Testis (tissue), 3 donors: ENCODE measurements around the gene PHF3. TPM values are rescaled to one million over a fixed set of nuclear protein-coding genes. Genes with fewer than 3 reads are reported as not detected.
"Not testable (repeated sequence)": the region's sequence is repeated elsewhere in the genome, so short reads cannot be mapped to it uniquely, and the experiment has no call there.

Experiments
- DNase-seq: peaks from one replicate; pipeline ENCODE4 v3.0.0-alpha.2; 2019
- H3K27ac ChIP-seq, 2 donors: fragments of 200-600 bp; sonication (generic); one replicate each; pipeline ENCODE4 v1.5.1; 2019
- H3K27me3 ChIP-seq: fragments of 200-600 bp; sonication (generic); one replicate; pipeline ENCODE4 v1.5.1; 2019
- H3K36me3 ChIP-seq: fragments of 200-600 bp; sonication (generic); one replicate; pipeline ENCODE4 v1.5.1; 2017; ENCODE audit warnings: low read depth; ENCODE audit errors: missing control alignments
- H3K4me1 ChIP-seq: fragments of 200-600 bp; sonication (generic); one replicate; pipeline ENCODE4 v1.5.1; 2019
- H3K4me3 ChIP-seq, 2 donors: fragments of 200-600 bp; sonication (generic); one replicate each; pipeline ENCODE4 v1.5.1; 2017 to 2019
- H3K9me3 ChIP-seq: fragments of 200-600 bp; sonication (generic); one replicate; pipeline ENCODE4 v1.5.1; 2017
- CTCF ChIP-seq, 3 experiments: fragments of 450-650 bp in 2 of 3; fragments of 200-600 bp in 1 of 3; sonication (generic) in 1 of 3; IDR thresholded peaks; one replicate each; pipeline ENCODE4 v1.5.1; 2016 to 2019; ENCODE audit warnings: antibody characterized with exemption in 3 of 3, mild to moderate bottlenecking in 2 of 3, moderate library complexity in 1 of 3
- POLR2A ChIP-seq: fragments of 450-650 bp; IDR thresholded peaks from one replicate; pipeline ENCODE4 v1.6.1; 2017; ENCODE audit warnings: antibody characterized with exemption, mild to moderate bottlenecking, moderate library complexity
- WGBS, 2 donors: methylation state at CpG; one replicate each; pipeline ENCODE4 v1.1.5; 2018; 5-methylcytosine and 5-hydroxymethylcytosine counted together
- intact Hi-C: fragments of 100-400 bp; cut with DNase I; formaldehyde crosslinking; loops from one replicate; pipeline ENCODE4 v1.15.1; 2023; ENCODE audit warnings: low total_unique reads
- polyA plus RNA-seq: library from polyadenylated mRNA; stranded (reverse); fragments of 350-450 nt; fragmentation: Illumina TruSeq; extraction: RNeasy Lipid Tissue Mini Kit (QIAGEN cat#74804); gene quantifications from one replicate; pipeline ENCODE4 v1.2.3, GENCODE V29; 2014; ENCODE audit warnings: low read depth, low replicate concordance; ENCODE audit not compliant: insufficient read depth
- total RNA-seq, 2 donors: library from RNA; depleted of rRNA; stranded (reverse); fragments of >200 nt; gene quantifications; one replicate each; pipeline ENCODE4 v1.2.3, GENCODE V29; 2016

The PHF3 gene
- total and polyA plus RNA-seq, 3 donors from 2014 or later = 18.7 to 82.4 (median 76.1) TPM

GRCh38 chr6:63745784-63746183, 110.2 kb downstream of the PHF3 start:
- Histone ChIP-seq H3K4me1 (no peaks in the 10 kb centered on the region), H3K9me3 (no peaks in the 10 kb centered on the region), H3K36me3 (no peaks in the 10 kb centered on the region), H3K27ac (no peak overlapping the region), H3K4me3 (no peak overlapping the region), H3K27me3 (no peaks in the 10 kb centered on the region)
- intact Hi-C loops = no loop called here
- TF ChIP-seq POLR2A = no peak
- TF ChIP-seq CTCF (IDR thresholded peaks at IDR 0.05) = no peak
- DNase-seq = no peak

GRCh38 chr6:63750400-63750799, 114.8 kb downstream of the PHF3 start:
- DNase-seq = no peak
- Histone ChIP-seq H3K27ac (no peak overlapping the region), H3K36me3 (no peaks in the 10 kb centered on the region), H3K9me3 (no peaks in the 10 kb centered on the region), H3K4me1 (no peaks in the 10 kb centered on the region), H3K27me3 (no peaks in the 10 kb centered on the region), H3K4me3 (no peak overlapping the region)
- no peak for TF ChIP-seq CTCF (IDR thresholded peaks at IDR 0.05)
- no peak for TF ChIP-seq POLR2A
- WGBS, 2 donors = 85 to 97% methylated on average over 2 of the region's 2 CpGs
- intact Hi-C loops = no loop called here

GRCh38 chr6:63757275-63757674, 121.7 kb downstream of the PHF3 start:
- H3K27ac ChIP-seq, intact Hi-C loops, H3K27me3 ChIP-seq, H3K9me3 ChIP-seq, DNase-seq, H3K36me3 ChIP-seq, H3K4me3 ChIP-seq, H3K4me1 ChIP-seq: not testable (repeated sequence)

- H3K36me3 ChIP-seq = no peaks in the 10 kb centered on the region
- WGBS, 2 donors = 71 to 94% methylated on average over 1 of the region's 1 CpG
- no peak for DNase-seq
- H3K27ac ChIP-seq = no peak overlapping the region
- no peaks in the 10 kb centered on the region for H3K4me1 ChIP-seq
- intact Hi-C loops = no loop called here
- no peaks in the 10 kb centered on the region for H3K27me3 ChIP-seq
- no peak overlapping the region for H3K4me3 ChIP-seq
- no peaks in the 10 kb centered on the region for H3K9me3 ChIP-seq
- no peak for TF ChIP-seq CTCF (IDR thresholded peaks at IDR 0.05)
- no peak for TF ChIP-seq POLR2A
Measured at GRCh38 chr6:63757826-63758225, 122.2 kb downstream of the PHF3 start.

- no peaks in the 10 kb centered on the region for H3K27me3 ChIP-seq
- no peak for TF ChIP-seq POLR2A
- no peak for TF ChIP-seq CTCF (IDR thresholded peaks at IDR 0.05)
- H3K4me3 ChIP-seq = no peak overlapping the region
- no peak overlapping the region for H3K27ac ChIP-seq
- H3K4me1 ChIP-seq = no peaks in the 10 kb centered on the region
- no peaks in the 10 kb centered on the region for H3K9me3 ChIP-seq
- intact Hi-C loops = loop anchor here (5.0 kb wide), 1 partner anchor 162 kb away; no protein-coding TSS in a partner anchor
- H3K36me3 ChIP-seq = no peaks in the 10 kb centered on the region
- DNase-seq = no peak
Measured at GRCh38 chr6:63759605-63760105, 124.1 kb downstream of the PHF3 start.
